GM10266 (cell line): ENCODE results near the gene TMEM81.

Experiments used
- DNase-seq: peaks from one replicate; pipeline ENCODE4 v3.0.0; 2012; ENCODE audit errors: extremely low spot score
- CTCF ChIP-seq: IDR thresholded peaks from 2 replicates; pipeline ENCODE4 v1.5.1; 2012; ENCODE audit warnings: mild to moderate bottlenecking, low read depth; ENCODE audit not compliant: control insufficient read depth, insufficient read depth; ENCODE audit errors: missing control alignments

Gene TMEM81

GRCh38 chr1:205077158-205077933 lies 6.9 kb downstream of the TMEM81 start:
- no peak for DNase-seq
- TF ChIP-seq CTCF = no peak

GRCh38 chr1:205076245-205076761 lies 8.0 kb downstream of the TMEM81 start:
- no peak for DNase-seq

GRCh38 chr1:205075642-205076155 lies 8.6 kb downstream of the TMEM81 start:
- TF ChIP-seq CTCF = no peak
- DNase-seq = no peak

More at GRCh38 chr1:205076245-205076761, 8.0 kb downstream of the TMEM81 start:
- no peak for TF ChIP-seq CTCF

DNA sequence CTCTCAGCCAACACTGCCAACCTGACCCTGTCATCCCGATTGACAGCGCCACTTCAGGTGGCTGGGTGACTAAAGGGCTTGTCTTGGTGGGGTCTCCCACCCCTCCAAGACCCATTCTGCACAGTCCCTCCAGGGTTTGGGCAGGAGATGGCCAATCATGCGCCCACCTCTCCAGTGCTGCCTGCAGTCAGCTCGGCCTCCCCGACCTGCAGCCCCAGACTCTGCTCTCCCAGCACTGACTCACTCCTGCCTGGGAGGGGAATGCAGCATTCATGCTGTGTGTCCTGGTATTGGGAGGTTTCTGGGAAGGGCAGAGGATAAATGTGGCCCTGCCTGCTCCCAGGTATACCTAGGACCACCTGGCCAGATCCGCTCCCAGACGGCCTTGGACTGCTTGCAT lies 9.7 kb downstream of the TMEM81 start:
- TF ChIP-seq CTCF = no peak
- DNase-seq = no peak

DNA sequence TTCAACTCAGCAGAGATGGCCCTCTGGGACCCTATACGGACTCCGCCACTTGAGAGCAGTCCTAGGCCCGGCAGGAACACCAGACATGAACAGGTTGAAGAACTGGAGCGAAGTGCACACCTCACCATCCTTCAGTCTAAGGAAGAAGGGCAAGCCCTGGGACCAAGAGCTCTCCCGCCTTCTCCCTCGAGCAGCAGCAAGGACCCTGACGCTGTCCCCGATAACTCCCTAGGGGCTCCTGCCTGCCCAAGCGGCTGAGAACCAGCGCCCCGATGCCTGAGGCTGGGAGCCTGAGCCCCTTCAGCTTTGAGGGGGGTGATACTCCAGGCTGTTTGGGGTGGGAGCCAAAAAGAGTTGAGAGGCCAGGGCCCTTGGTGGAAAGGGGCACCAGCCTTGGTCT lies 10.2 kb downstream of the TMEM81 start:
- DNase-seq = no peak
- TF ChIP-seq CTCF = no peak

- TF ChIP-seq CTCF = no peak
- DNase-seq = no peak
Observed at GRCh38 chr1:205073511-205073910, 10.7 kb downstream of the TMEM81 start.

DNA sequence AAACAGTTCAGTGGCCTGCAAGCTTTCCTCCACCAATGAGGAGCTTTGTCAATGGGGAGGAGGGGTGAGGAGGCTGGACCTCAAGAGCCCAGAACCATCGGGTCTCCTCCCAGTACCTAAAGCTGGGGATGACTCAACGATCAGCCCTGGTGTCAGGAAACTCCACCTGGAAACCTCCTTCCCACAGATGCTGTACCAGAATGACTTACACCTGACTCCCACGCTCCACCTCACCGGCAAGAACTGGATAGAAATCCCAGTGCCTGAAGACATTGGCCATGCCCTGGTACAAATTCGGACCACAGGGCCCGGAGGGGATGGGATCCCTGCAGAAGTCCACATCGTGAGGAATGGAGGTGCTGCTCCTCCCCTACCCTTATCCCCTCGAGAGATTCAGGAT lies 11.4 kb downstream of the TMEM81 start:
- TF ChIP-seq CTCF = no peak
- no peak for DNase-seq
